ENCODE measurements around the gene DEPDC5.

DNA sequence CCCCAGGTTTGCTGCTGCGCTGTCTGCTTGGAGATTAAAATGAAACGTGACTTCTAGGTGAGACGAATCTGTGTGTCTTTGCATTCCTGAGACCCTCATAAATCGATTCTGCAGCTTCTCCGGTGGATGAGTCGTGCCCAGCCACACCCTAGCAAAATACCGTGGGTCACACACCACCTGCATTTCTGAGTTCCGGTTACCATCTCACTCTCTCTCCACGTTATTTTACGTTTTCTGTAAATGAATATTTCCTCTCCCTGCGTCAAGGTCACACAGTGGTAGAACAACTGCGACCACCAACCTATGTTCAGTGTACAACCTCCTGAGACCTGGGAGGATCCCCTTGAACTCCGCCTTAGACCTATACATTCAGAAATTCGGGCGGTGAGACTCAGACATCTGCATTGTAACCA lies 191.6 kb downstream of the DEPDC5 start:
- TF ChIP-seq, protein P1, sequence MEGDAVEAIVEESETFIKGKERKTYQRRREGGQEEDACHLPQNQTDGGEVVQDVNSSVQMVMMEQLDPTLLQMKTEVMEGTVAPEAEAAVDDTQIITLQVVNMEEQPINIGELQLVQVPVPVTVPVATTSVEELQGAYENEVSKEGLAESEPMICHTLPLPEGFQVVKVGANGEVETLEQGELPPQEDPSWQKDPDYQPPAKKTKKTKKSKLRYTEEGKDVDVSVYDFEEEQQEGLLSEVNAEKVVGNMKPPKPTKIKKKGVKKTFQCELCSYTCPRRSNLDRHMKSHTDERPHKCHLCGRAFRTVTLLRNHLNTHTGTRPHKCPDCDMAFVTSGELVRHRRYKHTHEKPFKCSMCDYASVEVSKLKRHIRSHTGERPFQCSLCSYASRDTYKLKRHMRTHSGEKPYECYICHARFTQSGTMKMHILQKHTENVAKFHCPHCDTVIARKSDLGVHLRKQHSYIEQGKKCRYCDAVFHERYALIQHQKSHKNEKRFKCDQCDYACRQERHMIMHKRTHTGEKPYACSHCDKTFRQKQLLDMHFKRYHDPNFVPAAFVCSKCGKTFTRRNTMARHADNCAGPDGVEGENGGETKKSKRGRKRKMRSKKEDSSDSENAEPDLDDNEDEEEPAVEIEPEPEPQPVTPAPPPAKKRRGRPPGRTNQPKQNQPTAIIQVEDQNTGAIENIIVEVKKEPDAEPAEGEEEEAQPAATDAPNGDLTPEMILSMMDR (conservative IDR thresholded peaks at IDR 0.05): no peak
- TF ChIP-seq EZH2 (IDR thresholded peaks at IDR 0.05; ENCODE audit: low read depth): no peak

Data from PC-9 (cell line).